Thoracic aorta (tissue), 2 donors: ENCODE data around the gene SLC37A3. TPM values are rescaled to one million over a fixed set of nuclear protein-coding genes. Genes with fewer than 3 reads are reported as not detected.

Experiments used
- ATAC-seq: fragments of 150-250 bp; one replicate; pipeline ENCODE4 v1.8.0; 2017; ENCODE audit warnings: low read depth; ENCODE audit not compliant: insufficient number of reproducible peaks, low FRiP score
- DNase-seq: peaks from one replicate; pipeline ENCODE4 v3.0.0-alpha.2; 2020; ENCODE audit warnings: low spot score
- H3K27ac ChIP-seq, 2 donors: fragments of 200-600 bp; sonication (generic); 1 replicate in 1 of 2; 2 replicates in 1 of 2; pipeline ENCODE4 v1.5.1; 2016; ENCODE audit warnings: mild to moderate bottlenecking in 2 of 2, moderate library complexity in 2 of 2
- H3K27me3 ChIP-seq: fragments of 200-600 bp; sonication (generic); replicated peaks from 2 replicates; pipeline ENCODE4 v1.6.0; 2016; ENCODE audit warnings: mild to moderate bottlenecking; ENCODE audit not compliant: insufficient read depth
- H3K36me3 ChIP-seq: fragments of 200-600 bp; sonication (generic); one replicate; pipeline ENCODE4 v1.5.1; 2016
- H3K4me1 ChIP-seq, 2 donors: fragments of 200-600 bp; sonication (generic); 1 replicate in 1 of 2; 2 replicates in 1 of 2; pipeline versions ENCODE4 v1.5.1 to v1.6.0; 2016; ENCODE audit warnings: low read depth in 2 of 2, mild to moderate bottlenecking in 1 of 2; ENCODE audit not compliant: control insufficient read depth in 1 of 2
- H3K4me3 ChIP-seq: fragments of 200-600 bp; sonication (generic); 2 replicates; pipeline ENCODE4 v1.5.1; 2016; ENCODE audit warnings: mild to moderate bottlenecking
- H3K9me3 ChIP-seq: fragments of 200-600 bp; sonication (generic); 2 replicates; pipeline ENCODE4 v1.5.1; 2016
- total RNA-seq, 2 donors: library from RNA; depleted of rRNA; stranded (reverse); fragments of >200 nt; gene quantifications; one replicate each; pipeline versions ENCODE4 v1.1.0 to v1.2.3, GENCODE V29; 2016
- TF ChIP-seq, protein P1 (sequence below): fragments of 200-600 bp; sonication (generic); IDR thresholded peaks from one replicate; pipeline ENCODE4 v1.5.1; 2019; ENCODE audit warnings: antibody characterized with exemption

The SLC37A3 gene
- total RNA-seq, 2 donors from 2014 or later, result 66.5 to 83.2 TPM

GRCh38 chr7:140358024-140358411, 40.3 kb downstream of the SLC37A3 start:
- TF ChIP-seq, protein P1, sequence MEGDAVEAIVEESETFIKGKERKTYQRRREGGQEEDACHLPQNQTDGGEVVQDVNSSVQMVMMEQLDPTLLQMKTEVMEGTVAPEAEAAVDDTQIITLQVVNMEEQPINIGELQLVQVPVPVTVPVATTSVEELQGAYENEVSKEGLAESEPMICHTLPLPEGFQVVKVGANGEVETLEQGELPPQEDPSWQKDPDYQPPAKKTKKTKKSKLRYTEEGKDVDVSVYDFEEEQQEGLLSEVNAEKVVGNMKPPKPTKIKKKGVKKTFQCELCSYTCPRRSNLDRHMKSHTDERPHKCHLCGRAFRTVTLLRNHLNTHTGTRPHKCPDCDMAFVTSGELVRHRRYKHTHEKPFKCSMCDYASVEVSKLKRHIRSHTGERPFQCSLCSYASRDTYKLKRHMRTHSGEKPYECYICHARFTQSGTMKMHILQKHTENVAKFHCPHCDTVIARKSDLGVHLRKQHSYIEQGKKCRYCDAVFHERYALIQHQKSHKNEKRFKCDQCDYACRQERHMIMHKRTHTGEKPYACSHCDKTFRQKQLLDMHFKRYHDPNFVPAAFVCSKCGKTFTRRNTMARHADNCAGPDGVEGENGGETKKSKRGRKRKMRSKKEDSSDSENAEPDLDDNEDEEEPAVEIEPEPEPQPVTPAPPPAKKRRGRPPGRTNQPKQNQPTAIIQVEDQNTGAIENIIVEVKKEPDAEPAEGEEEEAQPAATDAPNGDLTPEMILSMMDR, result no peak
- Histone ChIP-seq H3K27me3 (no peaks in the 10 kb centered on the region), H3K4me3 (no peak overlapping the region), H3K9me3 (no peaks in the 10 kb centered on the region), H3K36me3 (no peaks in the 10 kb centered on the region), H3K4me1 (no peaks in the 10 kb centered on the region), H3K27ac (no peak overlapping the region)
- ATAC-seq (no peak), DNase-seq (no peak)

DNA sequence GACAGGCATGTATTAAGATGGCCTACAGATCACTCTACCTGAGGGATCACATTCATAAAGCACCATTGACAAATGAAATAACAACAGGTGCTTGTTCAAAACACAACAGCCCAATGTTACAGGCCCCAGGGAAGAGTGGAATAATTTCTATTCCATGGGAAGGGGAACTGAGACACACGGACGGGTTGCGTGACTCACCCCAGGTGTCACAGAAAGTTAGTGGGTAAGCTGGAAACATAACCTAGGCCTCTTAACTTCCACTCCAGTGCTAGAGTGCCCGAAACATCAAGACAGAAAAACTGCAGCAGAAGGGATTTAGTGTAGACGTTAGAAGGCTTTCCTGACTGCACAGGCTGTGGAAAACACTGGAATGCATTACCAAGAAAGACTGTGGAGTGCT, 48.3 kb downstream of the SLC37A3 start:
- Histone ChIP-seq H3K36me3 (peaks cover 3% of the 10 kb centered on the region), H3K4me1 (no peaks in the 10 kb centered on the region), H3K9me3 (no peaks in the 10 kb centered on the region), H3K27me3 (no peaks in the 10 kb centered on the region), H3K27ac (no peak overlapping the region), H3K4me3 (no peak overlapping the region)
- no peak for ATAC-seq
- no peak for DNase-seq
- TF ChIP-seq, protein P1, result no peak

DNA sequence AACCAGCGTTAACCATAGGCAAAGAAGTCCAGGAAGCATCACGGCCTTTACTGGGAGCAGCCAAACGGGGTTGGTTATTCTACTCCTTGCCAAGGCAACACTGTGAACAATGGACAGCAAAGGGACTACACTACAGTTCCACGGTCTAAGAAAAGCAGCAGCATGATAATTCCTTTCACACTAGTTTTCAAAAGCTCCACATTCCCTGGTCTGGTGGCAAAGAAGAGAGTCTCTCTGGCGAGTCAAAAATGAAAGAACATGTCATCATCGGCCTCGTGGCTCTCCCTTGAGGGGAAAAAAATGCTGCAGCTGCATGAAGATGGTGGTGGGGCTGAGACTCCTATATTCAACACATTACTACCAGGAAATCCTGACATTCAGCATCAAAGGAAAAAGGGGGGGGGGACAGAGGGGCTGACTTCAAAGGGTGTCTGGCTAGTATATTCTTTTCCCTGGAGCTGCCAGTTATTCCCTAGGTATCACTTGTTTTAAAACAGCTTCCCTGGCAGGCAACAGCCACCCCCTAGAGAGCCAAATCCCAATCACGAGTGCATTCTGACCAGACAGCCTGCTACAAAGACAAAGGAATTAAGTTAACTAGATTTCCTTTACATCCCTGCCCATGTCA, 49.1 kb downstream of the SLC37A3 start:
- no peak for DNase-seq
- H3K36me3 ChIP-seq, result peaks cover 3% of the 10 kb centered on the region
- TF ChIP-seq, protein P1, result no peak
- no peaks in the 10 kb centered on the region for H3K27me3 ChIP-seq
- H3K4me1 ChIP-seq, result no peaks in the 10 kb centered on the region
- no peak for ATAC-seq
- H3K4me3 ChIP-seq, result no peak overlapping the region
- no peak overlapping the region for H3K27ac ChIP-seq
- no peaks in the 10 kb centered on the region for H3K9me3 ChIP-seq

DNA sequence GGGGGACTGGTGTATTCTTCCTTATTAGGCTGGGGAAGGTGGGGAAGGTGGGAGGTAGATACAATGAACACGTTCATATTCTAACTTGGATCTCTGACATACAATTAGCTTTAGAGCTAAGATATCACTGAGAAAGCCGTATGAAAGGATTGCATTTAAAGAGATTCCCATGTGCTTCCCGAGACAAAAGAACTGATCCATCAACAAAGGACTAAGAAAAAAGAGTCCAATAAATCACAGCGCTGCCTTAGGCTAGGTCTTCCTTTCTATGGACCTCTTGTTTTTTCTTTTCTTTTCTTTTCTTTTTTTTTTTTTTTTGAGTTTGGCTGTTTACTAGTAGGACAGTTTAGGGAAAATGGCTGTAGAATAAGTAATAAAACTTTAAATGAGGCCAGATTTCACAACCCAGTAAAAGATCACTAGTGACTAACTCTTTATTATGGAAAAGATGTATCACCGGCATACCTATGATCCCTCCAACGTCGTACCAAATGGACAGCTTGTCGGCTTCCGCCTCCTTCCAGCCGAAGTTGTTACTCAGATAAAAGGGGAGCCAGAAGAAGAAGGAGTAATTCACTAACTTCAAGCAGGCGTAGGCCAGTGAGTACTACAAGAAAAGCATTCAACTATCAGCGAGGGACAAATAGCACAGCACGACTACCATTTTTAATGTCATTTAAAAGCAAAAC, 50.0 kb downstream of the SLC37A3 start:
- Histone ChIP-seq H3K36me3 (peaks cover 3% of the 10 kb centered on the region), H3K27ac (no peak overlapping the region)
- DNase-seq, result no peak

GRCh38 chr7:140347218-140347617, 51.1 kb downstream of the SLC37A3 start:
- no peak for ATAC-seq
- no peak for DNase-seq
- no peaks in the 10 kb centered on the region for H3K9me3 ChIP-seq
- H3K27ac ChIP-seq, result no peak overlapping the region
- H3K4me3 ChIP-seq, result no peak overlapping the region
- H3K4me1 ChIP-seq, result no peaks in the 10 kb centered on the region
- TF ChIP-seq, protein P1, result no peak
- no peaks in the 10 kb centered on the region for H3K36me3 ChIP-seq
- H3K27me3 ChIP-seq, result no peaks in the 10 kb centered on the region

More for the DNA sequence above, 50.0 kb downstream of the SLC37A3 start:
- TF ChIP-seq, protein P1, result no peak
- no peak for ATAC-seq
- Histone ChIP-seq H3K4me1 (no peaks in the 10 kb centered on the region), H3K4me3 (no peak overlapping the region), H3K9me3 (no peaks in the 10 kb centered on the region), H3K27me3 (no peaks in the 10 kb centered on the region)
